ENCODE data around the gene SPTBN1.
A peak's percentile ranks its signal among the peaks of the same experiment; 100 is the strongest.

Gene SPTBN1

GRCh38 chr2:54512663-54513362, 56.7 kb downstream of the SPTBN1 start:
- Histone ChIP-seq H3K9me3 (ENCODE audit: insufficient read depth, low read length, severe bottlenecking) (no peaks in the 10 kb centered on the region), H3K27me3 (ENCODE audit: insufficient read depth, low read length, poor library complexity) (no peaks in the 10 kb centered on the region), H3K4me1 (ENCODE audit: insufficient read depth, low read length) (peaks cover 10% of the 10 kb centered on the region), H3K36me3 (ENCODE audit: insufficient read depth, low read length) (no peaks in the 10 kb centered on the region), H4K20me1 (ENCODE audit: insufficient read depth, low read length) (no peaks in the 10 kb centered on the region), H2AFZ (ENCODE audit: low read depth, low read length) (0 out of 2 replicates have a peak overlapping the region, but pooled peaks have one; percentile 36), H3K79me2 (ENCODE audit: insufficient read depth, low read length) (no peaks in the 10 kb centered on the region), H3K4me2 (ENCODE audit: insufficient read depth, low read length) (no peak overlapping the region), H3K27ac (ENCODE audit: low read length) (0 out of 2 replicates have a peak overlapping the region, but pooled peaks have one; percentile 16), H3K9ac (ENCODE audit: low read depth, low read length) (no peak overlapping the region), H3K4me3 (ENCODE audit: low read depth in 1 of 2, low read length in 2 of 2) (no peak overlapping the region)
- peak; percentile 51 for DNase-seq
- ATAC-seq (ENCODE audit: insufficient read depth, low read depth) = peak; percentile 98
- no peak for TF ChIP-seq CTCF (IDR thresholded peaks at IDR 0.05; ENCODE audit: borderline replicate concordance, extremely low read depth, low read length, poor library complexity, severe bottlenecking)
- no peak for TF ChIP-seq EZH2 (IDR thresholded peaks at IDR 0.05; ENCODE audit: borderline replicate concordance, low read depth, low read length, severe bottlenecking)

- no peak for ATAC-seq (ENCODE audit: insufficient read depth, low read depth)
Observed at GRCh38 chr2:54513363-54513715, 57.2 kb downstream of the SPTBN1 start.

GRCh38 chr2:54514822-54515569, 58.9 kb downstream of the SPTBN1 start:
- Histone ChIP-seq H3K4me1 (ENCODE audit: insufficient read depth, low read length) (peaks cover 10% of the 10 kb centered on the region), H3K9ac (ENCODE audit: low read depth, low read length) (no peak overlapping the region), H3K4me3 (ENCODE audit: low read depth in 1 of 2, low read length in 2 of 2) (no peak overlapping the region), H3K36me3 (ENCODE audit: insufficient read depth, low read length) (no peaks in the 10 kb centered on the region), H3K79me2 (ENCODE audit: insufficient read depth, low read length) (no peaks in the 10 kb centered on the region), H4K20me1 (ENCODE audit: insufficient read depth, low read length) (no peaks in the 10 kb centered on the region), H2AFZ (ENCODE audit: low read depth, low read length) (no peak overlapping the region), H3K4me2 (ENCODE audit: insufficient read depth, low read length) (no peak overlapping the region), H3K27me3 (ENCODE audit: insufficient read depth, low read length, poor library complexity) (no peaks in the 10 kb centered on the region), H3K27ac (ENCODE audit: low read length) (no peak overlapping the region), H3K9me3 (ENCODE audit: insufficient read depth, low read length, severe bottlenecking) (no peaks in the 10 kb centered on the region)
- DNase-seq = no peak
- TF ChIP-seq CTCF (IDR thresholded peaks at IDR 0.05; ENCODE audit: borderline replicate concordance, extremely low read depth, low read length, poor library complexity, severe bottlenecking) (no peak), EZH2 (IDR thresholded peaks at IDR 0.05; ENCODE audit: borderline replicate concordance, low read depth, low read length, severe bottlenecking) (no peak)
- ATAC-seq (ENCODE audit: insufficient read depth, low read depth) = no peak

More at GRCh38 chr2:54513363-54513715, 57.2 kb downstream of the SPTBN1 start:
- no peaks in the 10 kb centered on the region for H3K27me3 ChIP-seq (ENCODE audit: insufficient read depth, low read length, poor library complexity)
- H3K9me3 ChIP-seq (ENCODE audit: insufficient read depth, low read length, severe bottlenecking) = no peaks in the 10 kb centered on the region
- no peak overlapping the region for H3K27ac ChIP-seq (ENCODE audit: low read length)
- H2AFZ ChIP-seq (ENCODE audit: low read depth, low read length) = 0 out of 2 replicates have a peak overlapping the region, but pooled peaks have one; percentile 36
- no peak overlapping the region for H3K4me3 ChIP-seq (ENCODE audit: low read depth in 1 of 2, low read length in 2 of 2)
- DNase-seq = no peak
- no peak for TF ChIP-seq CTCF (IDR thresholded peaks at IDR 0.05; ENCODE audit: borderline replicate concordance, extremely low read depth, low read length, poor library complexity, severe bottlenecking)
- no peak for TF ChIP-seq EZH2 (IDR thresholded peaks at IDR 0.05; ENCODE audit: borderline replicate concordance, low read depth, low read length, severe bottlenecking)
- H4K20me1 ChIP-seq (ENCODE audit: insufficient read depth, low read length) = no peaks in the 10 kb centered on the region
- H3K79me2 ChIP-seq (ENCODE audit: insufficient read depth, low read length) = no peaks in the 10 kb centered on the region
- no peak overlapping the region for H3K4me2 ChIP-seq (ENCODE audit: insufficient read depth, low read length)
- H3K36me3 ChIP-seq (ENCODE audit: insufficient read depth, low read length) = no peaks in the 10 kb centered on the region
- no peak overlapping the region for H3K9ac ChIP-seq (ENCODE audit: low read depth, low read length)
- peaks cover 10% of the 10 kb centered on the region for H3K4me1 ChIP-seq (ENCODE audit: insufficient read depth, low read length)

All from DND-41 (cell line).